ENCODE measurements around the gene SRPK3.

Gene SRPK3

DNA sequence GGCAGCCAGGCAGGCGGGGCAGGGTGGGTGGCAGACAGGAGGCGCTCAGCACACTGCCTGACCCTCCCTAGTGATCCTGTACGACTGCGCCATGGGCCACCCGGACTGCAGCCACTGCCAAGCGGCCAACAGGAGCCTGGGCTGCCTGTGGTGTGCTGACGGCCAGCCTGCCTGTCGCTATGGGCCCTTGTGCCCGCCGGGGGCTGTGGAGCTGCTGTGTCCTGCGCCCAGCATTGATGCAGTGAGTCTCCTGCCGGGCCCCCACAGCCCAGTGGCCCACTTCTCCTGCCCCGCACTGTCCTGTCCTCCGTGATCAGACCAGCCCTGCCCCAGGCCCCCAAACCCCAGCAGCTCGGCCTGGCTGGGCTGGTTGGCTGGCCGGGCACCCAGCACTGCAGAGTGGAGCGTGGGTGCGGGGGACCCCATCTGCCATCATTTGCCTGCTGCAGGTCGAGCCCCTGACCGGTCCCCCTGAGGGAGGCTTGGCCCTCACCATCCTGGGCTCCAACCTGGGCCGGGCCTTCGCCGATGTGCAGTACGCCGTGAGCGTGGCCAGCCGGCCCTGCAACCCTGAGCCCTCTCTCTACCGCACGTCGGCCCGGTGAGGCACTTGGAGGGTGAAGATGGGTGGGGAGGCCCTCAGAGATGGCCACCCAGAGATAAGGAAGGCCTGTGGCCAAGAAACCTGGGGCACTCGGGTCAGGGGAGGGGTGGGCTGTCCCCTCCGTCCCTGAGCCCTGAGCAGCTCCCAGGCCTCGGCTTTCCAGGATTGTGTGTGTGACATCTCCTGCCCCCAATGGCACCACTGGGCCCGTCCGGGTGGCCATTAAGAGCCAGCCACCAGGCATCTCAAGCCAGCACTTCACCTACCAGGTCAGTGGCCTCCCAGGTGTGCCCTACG, 9.2 kb upstream of the SRPK3 start:
- DNase-seq = no peak

DNA sequence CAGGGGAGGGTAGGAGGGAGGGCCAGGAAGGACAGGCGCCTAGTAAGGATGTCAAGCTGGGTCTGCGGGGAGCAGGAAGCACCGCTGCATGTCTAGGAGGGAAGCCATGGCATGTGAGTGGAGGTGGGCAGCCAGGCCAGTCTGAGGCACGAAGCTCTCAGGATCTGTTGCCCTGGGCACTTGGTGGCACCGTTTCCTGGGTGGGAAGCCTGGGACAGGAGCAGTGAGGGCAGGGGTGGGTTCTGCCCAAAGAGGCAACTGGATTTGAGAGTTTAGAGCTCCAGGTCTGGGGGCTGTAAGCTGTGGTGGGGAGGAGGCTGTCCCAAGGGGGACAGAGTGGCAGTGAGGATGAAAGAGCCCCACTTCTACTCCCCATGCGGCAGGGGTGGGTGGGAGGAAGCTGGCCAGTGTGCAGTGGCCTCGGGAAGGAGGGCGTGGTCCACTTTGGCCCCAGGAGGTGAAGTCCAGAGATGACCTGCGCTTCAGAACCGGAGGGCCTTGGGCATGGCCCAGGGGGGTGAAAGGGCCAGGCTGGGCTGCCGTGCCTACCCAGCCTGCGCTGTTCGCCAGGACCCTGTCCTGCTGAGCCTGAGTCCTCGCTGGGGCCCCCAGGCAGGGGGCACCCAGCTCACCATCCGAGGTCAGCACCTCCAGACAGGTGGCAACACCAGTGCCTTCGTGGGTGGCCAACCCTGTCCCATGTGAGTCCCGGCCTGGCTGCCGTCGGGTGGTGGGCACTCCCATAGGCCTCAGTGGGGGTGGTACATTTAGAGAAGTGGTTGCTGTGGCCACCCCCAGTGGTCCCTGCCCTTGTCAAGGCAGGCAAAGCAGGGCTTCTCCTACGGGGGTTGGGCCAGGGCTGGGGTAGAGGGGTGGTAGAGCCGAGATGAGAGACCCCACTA, 8.3 kb upstream of the SRPK3 start:
- DNase-seq = no peak

DNA sequence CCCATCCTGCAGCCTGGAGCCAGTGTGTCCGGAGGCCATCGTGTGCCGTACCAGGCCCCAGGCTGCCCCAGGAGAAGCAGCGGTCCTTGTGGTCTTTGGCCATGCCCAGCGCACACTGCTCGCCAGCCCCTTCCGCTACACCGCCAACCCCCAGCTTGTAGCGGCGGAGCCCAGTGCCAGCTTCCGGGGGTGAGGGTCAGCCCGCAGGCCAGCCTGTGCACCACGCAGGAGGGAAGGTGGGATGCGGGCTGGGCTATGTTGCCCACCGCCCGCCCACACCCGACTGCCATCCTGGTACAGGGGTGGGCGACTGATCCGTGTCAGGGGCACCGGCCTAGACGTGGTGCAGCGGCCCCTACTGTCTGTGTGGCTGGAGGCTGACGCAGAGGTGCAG, 7.6 kb upstream of the SRPK3 start:
- DNase-seq = no peak

DNA sequence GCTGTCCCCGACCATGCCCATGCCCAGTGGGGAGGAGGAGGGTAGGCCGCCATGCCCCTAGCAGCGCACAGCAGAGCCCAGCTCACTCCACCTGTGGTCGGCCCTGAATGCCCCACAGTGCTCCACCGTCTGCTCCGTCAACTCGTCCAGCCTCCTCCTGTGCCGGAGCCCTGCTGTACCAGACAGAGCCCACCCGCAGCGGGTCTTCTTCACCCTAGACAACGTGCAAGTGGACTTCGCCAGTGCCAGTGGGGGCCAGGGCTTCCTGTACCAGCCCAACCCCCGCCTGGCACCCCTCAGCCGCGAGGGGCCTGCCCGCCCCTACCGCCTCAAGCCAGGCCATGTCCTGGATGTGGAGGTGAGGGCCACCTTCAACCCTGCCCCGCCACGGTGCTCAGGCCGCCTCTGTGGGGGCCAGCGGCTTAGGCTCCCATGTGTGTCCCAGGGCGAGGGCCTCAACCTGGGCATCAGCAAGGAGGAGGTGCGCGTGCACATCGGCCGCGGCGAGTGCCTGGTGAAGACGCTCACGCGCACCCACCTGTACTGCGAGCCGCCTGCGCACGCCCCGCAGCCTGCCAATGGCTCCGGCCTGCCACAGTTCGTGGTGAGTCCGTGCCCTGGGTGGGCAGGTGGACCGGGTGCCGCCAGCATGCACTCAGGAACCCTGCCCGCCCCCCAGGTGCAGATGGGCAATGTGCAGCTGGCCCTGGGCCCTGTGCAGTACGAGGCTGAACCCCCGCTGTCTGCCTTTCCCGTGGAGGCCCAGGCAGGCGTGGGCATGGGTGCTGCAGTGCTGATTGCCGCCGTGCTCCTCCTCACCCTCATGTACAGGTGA, 6.9 kb upstream of the SRPK3 start:
- no peak for DNase-seq

DNA sequence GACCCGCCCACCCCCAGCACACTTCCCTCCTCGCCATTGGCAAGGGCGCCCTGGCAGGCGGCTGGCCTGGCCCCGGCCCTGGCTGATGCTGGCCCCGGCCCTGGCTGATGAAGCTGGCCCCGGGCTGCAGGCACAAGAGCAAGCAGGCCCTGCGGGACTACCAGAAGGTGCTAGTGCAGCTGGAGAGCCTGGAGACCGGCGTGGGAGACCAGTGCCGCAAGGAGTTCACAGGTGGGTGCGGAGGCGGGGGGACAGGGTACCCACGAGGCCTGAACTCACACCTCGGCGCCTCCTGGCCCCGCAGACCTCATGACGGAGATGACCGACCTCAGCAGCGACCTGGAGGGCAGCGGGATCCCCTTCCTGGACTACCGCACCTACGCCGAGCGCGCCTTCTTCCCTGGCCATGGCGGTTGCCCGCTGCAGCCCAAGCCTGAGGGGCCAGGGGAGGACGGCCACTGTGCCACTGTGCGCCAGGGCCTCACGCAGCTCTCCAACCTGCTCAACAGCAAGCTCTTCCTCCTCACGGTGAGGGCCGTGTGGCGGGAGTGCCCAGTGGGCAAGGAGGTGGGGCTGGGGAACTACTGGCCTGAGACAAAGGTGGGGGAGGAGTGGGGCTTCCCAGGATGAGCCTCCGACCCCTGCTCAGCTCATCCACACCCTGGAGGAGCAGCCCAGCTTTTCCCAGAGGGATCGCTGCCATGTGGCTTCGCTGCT, 6.1 kb upstream of the SRPK3 start:
- DNase-seq = no peak

DNA sequence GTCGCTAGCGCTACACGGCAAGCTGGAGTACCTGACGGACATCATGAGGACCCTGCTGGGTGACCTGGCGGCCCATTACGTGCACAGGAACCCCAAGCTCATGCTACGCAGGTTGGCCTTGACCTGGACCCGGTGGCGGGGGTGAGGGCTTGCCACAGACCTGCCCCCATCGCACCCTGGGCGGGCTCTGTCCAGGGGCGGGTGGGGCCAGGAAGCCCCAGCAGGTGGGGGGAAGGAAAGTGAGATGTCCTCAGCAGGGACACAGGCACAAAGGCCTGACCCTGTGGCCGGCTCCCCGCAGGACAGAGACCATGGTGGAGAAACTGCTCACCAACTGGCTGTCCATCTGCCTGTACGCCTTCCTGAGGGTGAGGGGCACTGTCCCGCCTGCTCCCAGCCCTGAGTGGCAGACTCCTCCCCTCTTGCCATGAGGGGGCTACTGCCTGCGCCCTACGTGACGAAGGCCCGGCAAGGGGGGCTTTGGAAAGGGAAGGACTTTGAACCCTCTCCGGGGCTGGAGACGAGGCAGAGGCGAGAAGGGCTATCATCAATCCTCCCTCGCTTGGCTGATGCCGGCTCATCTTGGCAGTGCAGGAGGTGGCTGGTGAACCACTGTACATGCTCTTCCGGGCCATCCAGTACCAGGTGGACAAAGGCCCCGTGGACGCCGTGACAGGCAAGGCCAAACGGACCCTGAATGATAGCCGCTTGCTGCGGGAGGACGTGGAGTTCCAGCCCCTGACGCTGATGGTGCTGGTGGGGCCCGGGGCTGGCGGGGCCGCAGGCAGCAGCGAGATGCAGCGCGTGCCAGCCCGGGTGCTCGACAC, 5.3 kb upstream of the SRPK3 start:
- DNase-seq = no peak

DNA sequence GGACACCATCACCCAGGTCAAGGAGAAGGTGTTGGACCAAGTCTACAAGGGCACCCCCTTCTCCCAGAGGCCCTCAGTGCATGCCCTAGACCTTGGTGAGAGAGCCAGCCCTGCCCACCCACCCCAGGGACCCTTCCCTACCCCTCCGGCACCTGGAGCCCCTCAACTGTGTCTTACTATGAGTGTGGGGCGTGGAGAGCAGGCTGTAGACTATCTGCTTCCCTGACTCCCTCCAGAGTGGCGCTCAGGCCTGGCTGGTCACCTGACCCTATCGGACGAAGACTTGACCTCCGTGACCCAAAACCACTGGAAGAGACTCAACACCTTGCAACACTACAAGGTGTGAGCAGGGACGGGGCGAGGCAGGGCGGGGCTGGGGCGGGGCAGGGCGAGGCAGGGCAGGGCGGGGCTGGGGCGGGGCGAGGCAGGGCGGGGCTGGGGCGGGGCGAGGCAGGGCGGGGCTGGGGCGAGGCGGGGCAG, 4.7 kb upstream of the SRPK3 start:
- DNase-seq = no peak

DNA sequence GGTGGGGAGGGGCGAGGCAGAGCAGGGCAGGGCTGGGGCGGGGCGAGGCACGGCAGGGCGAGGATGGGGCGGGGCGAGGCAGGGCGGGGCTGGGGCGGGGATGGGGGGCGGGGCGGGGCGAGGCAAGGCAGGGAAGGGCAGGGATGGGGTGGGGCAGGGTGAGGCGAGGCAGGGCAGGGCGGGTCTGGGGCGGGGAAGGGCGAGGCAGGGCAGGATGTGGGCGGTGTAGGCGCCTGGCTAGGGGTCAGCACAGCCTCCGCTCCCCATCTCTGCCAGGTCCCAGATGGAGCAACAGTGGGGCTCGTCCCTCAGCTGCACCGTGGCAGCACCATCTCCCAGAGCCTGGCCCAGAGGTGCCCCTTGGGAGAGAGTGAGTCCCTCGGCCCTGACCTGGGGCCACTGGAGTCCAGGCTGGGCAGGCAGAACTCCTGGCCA, 4.2 kb upstream of the SRPK3 start:
- no peak for DNase-seq

DNA sequence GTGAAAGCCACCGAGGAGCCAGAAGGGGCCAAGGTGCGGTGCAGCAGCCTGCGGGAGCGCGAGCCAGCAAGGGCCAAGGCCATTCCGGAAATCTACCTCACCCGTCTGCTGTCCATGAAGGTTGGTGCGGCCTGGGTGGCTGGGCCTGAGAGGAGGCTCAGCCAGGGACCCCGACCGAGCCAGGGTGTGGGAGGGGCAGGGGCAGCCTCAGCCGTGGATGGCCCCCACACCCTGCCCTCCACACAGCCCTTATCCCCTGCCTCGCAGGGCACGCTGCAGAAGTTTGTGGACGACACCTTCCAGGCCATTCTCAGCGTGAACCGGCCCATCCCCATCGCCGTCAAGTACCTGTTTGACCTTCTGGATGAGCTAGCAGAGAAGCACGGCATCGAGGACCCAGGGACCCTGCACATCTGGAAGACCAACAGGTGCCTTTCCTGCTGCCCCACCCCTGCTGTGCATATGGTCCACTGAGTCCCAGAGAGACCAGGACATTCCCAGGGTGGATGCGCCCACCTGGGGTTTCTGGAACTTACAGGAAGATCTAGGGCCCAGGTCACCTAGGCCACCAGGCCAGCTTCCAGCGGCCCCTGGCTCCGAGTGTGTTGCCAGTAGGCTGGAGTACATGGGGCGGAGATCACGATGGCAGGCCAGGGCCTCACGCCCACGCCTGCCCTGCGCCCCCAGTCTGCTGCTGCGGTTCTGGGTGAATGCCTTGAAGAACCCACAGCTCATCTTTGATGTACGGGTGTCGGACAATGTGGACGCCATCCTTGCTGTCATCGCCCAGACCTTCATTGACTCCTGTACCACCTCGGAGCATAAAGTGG, 3.4 kb upstream of the SRPK3 start:
- no peak for DNase-seq

DNA sequence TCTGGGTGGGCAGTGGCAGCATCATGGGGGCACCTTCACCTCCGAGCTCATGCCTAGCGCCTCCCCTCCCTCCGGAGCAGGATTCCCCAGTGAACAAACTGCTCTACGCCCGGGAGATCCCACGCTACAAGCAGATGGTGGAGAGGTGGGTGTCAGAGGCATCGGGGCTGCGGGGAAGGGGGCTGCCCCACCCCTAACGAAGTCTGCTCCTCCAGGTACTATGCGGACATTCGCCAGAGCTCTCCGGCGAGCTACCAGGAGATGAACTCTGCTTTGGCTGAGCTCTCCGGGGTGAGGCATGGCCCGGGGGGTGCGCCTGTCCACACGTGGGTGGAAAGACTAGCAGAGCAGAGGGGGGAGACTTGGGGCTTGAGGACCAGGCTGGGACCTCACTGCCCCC, 2.7 kb upstream of the SRPK3 start:
- DNase-seq = no peak

DNA sequence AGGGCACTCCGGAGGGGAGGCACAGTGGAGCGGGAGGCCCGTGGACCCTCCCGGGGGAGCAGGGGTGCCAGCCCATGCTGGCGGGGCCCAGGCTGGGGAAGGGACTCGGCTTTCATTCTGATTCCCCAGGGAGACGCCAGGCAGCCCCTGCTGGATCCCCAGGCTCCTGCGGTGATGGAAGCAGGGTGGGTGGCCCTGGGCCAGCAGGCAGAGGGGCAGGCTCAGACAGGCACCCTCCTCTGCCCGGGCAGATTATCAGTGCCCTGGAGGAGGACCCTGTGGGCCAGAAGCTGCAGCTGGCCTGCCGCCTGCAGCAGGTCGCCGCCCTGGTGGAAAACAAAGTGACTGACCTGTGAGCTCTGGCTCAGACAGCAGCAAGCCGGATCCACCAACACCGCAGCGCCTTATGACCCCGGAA, 2.1 kb upstream of the SRPK3 start:
- no peak for DNase-seq

DNA sequence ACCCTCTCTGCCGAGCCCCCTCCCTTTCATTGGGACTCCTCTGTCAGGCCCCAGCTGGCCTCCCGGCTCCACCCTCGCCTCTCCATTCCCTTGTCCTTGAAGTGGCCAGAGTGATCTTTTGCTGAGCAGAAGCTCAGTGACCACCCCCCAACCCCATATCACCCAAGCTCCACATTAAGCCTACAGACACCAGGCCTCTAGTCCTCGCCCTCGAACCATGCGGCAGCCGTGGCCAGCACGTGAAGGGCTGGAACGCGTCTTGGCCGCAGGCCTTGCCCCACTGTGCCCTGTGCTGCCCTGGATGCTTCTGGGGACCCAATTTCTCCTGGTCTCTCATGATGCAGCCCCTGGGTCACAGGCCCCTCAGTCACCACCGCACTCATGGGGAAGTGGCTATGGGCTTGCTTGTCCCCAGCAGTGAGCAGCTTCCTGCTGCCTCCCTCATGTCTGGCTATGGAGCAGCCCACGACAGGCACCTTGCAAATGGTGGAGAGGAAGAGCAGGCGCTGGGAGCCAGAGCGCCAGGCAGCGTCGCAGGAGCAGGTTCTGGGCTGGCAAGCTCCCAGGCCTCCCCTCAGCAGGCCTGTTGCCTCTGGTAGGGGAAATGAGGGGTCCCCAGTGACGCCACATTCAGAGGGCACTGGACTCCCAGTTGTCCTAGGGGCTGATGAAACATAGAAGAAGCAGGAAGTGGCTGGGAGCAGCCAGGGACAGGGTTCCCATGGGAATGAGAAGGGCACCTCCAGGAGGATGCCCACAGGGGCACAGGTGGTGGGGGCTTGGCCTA, 757 bp upstream of the SRPK3 start:
- no peak for DNase-seq

DNA sequence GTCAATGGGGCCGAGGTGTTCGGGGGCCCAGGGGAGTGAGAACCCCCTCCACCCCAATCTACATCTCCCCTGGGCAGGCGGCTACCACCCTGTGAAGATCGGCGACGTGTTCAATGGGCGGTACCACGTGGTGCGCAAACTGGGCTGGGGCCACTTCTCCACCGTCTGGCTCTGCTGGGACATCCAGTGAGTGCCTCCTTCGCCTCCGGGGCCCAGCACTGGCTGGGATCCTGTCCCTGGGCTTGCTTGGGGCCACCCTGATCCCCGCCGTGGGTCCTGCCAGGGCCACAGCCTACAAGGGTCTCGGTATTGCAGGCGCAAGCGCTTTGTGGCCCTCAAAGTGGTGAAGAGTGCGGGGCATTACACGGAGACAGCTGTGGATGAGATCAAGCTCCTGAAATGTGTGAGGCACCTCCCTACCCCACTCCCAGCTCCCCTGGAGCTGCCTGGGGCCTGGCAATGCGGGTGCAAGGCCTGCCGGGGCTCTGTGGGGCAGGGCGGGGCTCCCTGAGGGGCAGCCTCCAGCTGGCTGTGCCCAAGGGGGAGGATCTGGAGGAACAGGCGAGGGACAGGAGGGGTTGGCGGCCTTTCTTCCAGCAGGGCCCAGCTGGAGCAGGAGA, 697 bp downstream of the SRPK3 start:
- no peak for DNase-seq

DNA sequence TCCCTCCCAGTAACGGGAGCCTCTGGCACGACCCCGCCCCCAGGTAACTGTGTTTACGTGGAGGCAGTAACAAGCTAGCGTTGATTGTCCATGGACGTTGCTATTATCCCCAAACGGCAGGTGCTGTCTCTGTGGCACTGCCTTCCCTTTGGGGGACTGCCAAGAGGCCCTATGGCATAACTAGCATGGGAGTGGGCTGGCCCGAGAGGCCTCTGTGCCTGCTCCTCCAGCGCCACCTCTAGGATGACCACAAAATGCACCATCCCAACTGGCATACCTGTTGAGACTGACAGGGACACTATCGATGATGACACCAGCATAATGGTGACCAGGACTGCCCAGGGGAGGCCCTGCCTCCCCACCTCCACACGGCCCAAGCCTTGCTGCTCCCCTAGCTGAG, 1.5 kb downstream of the SRPK3 start:
- DNase-seq = no peak

DNA sequence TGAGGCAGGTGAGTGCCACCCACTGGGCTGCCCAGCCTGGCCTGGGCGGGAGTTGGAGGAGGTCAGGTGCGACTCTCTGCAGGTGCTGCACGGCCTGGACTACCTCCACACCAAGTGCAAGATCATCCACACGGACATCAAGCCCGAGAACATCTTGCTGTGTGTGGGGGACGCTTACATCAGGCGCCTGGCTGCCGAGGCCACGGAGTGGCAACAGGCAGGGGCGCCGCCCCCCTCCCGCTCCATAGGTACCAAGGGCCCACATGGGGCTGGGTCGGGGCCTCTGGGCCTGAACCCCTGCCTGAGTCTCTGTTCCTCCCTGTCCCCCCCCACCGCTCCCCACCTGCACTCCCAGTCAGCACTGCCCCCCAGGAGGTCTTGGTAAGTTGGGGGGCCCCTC, 2.0 kb downstream of the SRPK3 start:
- no peak for DNase-seq

DNA sequence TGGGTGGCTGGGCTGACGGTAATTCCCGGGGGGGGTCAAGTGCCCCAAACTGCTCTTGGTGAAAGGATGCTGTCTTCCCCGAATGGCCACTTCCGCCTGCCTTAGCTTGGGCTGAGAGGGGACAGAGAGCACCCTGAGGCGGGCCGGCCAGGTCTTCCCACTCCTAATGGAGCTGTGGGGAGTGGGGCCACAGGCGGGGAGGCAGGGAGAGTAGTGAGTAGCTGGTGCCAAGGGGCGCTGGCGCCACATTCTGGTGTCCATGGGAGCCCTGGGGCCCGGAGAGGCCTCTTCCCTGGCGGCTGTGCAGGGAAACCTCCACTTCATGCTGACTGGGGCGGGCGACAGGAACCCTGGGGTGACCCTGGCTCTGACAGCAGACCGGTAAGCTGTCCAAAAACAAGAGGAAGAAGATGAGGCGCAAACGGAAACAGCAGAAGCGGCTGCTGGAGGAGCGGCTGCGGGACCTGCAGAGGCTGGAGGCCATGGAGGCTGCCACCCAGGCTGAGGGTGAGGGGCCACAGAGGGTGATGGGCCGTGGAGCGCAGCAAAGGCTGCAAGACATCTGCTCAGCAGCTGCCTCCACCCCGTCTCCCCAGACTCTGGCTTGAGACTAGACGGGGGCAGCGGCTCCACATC, 2.7 kb downstream of the SRPK3 start:
- DNase-seq = no peak

DNA sequence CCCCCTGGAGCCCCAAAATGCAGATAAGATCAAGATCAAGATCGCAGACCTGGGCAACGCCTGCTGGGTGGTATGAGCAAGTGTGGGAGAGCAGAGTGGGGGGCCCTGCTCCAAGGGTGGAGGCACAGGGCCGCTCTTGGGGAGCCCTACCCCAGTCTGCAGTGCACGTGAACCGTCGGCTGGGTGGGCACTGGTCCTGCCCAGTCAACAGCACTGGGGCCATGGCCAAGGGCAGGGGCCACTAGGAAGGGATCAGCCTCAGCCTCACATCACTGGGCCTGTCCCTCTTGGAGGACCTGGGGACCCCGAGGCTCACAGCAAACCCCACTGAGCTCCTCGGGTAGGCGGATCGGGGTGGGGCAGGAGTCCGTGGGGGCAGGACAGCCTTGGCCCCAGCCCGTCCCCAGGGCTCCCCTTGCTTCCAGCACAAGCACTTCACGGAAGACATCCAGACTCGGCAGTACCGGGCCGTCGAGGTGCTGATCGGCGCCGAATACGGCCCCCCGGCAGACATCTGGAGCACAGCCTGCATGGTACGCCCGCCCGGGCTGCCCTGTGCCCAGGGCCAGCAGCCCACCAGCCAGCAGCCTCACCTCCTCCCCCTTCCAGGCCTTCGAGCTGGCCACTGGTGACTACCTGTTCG, 3.6 kb downstream of the SRPK3 start:
- no peak for DNase-seq

DNA sequence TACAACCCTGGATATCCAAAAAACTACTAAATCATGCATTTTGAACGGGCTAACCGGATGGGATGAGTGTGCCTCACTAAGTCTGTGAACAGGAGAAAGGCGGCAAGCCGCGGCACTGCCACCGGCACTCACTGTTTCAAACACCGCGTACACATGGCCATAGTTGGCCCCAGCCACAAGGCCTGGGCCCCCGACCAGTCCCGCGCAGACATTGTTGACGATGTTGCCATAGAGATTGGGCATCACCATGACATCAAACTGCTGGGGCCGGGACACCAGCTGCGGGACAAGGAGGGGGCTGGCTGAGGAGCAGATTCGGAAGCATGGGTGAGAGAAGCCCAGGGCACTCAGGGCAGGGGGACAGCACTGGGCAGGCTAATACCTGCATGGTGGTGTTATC, 5.8 kb downstream of the SRPK3 start:
- DNase-seq = no peak

Data from KG1 (cell line).